PC-3 (cell line): ENCODE data around the gene NPFFR2.

ENCODE experiments used
- CTCF ChIP-seq: fragments of 300-600 bp; sonication (generic); conservative IDR thresholded peaks from 2 replicates; pipeline ENCODE4 v1.5.1; 2017; ENCODE audit warnings: antibody characterized with exemption, low read depth, mild to moderate bottlenecking, low read length
- EZH2 ChIP-seq: fragments of 300-600 bp; sonication (generic); IDR thresholded peaks from one replicate; pipeline ENCODE4 v1.6.1; 2017; ENCODE audit warnings: antibody characterized with exemption, mild to moderate bottlenecking, low read length; ENCODE audit not compliant: unreplicated experiment
- EZH2phosphoT487 ChIP-seq: fragments of 300-600 bp; sonication (generic); IDR thresholded peaks from 2 replicates; pipeline ENCODE4 v1.6.1; 2018; ENCODE audit warnings: mild to moderate bottlenecking, antibody characterized with exemption, low read length, borderline replicate concordance

DNA sequence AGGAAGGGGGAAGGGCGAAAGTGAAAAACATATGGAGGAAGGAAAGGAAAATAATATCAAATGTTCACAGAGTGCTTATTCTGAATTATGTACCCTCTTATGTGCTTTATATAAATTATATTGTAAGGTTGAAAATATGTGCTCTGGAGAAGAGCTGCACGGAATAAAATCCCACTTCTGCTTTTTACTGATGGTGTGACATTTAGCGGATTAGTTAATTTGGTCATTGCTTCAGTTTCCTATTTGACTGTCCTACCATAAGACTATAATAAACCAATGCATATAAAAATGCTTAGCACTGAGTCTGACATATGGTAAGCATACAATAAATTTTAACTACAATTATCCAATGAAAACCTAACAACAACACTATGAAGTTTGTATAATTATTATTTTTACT is 86.2 kb downstream of the NPFFR2 start:
- TF ChIP-seq CTCF = no peak
- no peak for TF ChIP-seq EZH2phosphoT487
- TF ChIP-seq EZH2 = no peak
